NCI-H748 treated with DMSO at 0.1 percent for 48 hours (cell line): ENCODE measurements around the gene CHCHD6.

Experiments
- DNase-seq: peaks from one replicate; lab custom pipeline; 2025; lab: John Stamatoyannopoulos, UW

The CHCHD6 gene

GRCh38 chr3:126941721-126942270 lies 237.8 kb downstream of the CHCHD6 start:
- DNase-seq, result no peak

GRCh38 chr3:126944089-126944965 lies 240.3 kb downstream of the CHCHD6 start:
- DNase-seq, result no peak

GRCh38 chr3:126945171-126945721 lies 241.2 kb downstream of the CHCHD6 start:
- DNase-seq, result no peak

- no peak for DNase-seq
Observed at GRCh38 chr3:126945891-126946290, 241.9 kb downstream of the CHCHD6 start.

GRCh38 chr3:126946405-126946804 lies 242.4 kb downstream of the CHCHD6 start:
- DNase-seq, result no peak

DNA sequence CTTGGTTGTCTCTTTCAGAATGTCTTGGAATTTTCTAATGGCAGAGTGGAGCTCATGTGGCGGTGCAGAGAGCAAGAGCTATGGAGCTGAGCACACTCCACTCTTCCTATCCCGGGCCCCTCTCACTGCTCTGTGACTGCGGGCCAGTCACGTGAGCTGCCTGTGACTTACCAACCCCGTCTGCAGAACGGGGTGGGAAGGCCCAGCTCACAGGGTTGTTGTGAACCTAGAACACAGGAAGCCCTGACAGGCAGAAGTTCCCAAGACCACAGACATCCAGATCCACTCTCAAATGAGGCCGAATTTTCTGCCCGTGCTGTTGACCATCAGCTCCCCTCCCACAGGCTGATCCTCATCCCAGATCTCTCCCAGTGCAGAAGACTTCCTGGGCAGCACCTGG lies 243.4 kb downstream of the CHCHD6 start:
- no peak for DNase-seq

DNA sequence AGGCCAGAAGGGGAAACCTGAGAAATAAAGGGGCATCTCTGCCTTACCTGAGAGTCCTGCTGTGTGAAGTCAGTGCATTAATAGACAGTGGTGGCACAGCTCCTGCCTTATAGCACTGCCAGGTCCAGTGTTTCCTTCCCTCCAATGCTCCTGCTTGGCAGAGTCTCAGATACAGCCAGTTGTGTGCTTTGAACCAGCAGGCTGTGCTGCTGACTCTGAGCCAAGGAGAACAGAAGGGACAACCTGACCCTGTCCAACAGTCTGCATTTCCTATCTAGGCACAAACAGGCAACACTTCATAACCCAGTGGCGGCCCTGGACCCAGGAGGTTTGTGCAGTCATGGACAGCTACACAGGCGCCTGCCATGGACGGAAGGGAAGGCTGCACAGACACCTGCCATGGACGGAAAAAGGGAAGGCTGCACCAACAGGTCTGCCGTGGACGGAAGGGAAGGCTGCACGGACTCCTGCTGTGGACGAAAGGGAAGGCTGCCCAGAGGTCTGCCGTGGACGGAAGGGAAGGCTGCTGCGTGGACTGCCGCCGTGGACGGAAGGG lies 245.0 kb downstream of the CHCHD6 start:
- DNase-seq, result no peak

DNA sequence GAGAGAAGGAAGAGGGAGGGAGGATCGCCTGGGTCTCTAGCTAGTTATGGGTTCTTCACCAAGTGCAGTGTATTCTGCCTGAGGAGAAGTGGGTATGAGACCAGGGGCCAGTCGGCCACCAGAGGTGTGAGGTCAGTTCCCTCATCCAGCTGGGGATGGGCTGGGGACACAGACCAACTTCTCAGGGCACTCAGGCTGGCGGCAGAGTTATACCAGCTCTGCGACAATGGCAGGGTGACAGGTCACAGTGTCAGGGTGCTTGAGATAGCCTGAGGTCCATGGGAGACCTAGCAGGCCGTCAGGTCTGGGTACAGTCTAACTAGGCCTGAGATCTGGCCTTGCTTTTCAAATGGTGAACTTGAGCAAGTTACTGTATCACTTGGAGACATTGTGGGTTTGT lies 247.5 kb downstream of the CHCHD6 start:
- DNase-seq, result no peak

GRCh38 chr3:126952261-126952982 lies 248.4 kb downstream of the CHCHD6 start:
- DNase-seq, result no peak

GRCh38 chr3:126952983-126953660 lies 249.1 kb downstream of the CHCHD6 start:
- no peak for DNase-seq

DNA sequence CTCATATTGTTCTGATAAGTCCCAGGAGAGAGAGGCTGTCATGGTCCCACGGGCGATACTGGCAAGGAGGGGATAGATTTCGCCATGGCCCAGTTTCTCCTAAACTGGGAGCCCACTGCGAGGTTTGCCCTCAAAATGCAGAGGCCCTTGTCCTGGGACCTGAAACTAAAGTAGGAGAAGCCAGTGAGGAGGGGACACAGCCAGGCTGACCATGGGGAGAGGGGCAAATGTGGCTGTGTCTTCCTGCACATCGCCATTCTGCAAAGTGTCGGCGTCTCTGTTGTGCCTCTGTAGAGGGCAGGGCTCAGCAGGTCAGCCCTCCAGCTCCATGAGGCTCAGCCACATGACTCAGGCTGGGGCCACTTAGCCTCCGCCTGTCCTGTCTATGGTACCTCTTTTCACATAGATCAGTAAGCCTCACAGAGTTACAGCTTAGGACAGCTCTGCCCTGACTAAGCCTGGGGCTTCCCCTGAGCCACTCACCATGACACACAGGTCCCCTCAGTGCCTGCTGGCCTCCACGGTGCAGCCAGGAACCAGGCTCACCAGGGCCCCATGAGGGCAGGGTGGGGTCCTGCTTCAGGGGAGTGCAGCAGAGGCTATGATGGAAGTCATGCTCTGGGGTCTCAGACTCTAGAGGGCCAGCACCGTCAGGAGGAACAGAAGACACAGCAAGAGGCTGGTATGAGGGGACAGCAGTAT lies 250.3 kb downstream of the CHCHD6 start:
- no peak for DNase-seq

GRCh38 chr3:126955004-126955790 lies 251.2 kb downstream of the CHCHD6 start:
- no peak for DNase-seq

DNA sequence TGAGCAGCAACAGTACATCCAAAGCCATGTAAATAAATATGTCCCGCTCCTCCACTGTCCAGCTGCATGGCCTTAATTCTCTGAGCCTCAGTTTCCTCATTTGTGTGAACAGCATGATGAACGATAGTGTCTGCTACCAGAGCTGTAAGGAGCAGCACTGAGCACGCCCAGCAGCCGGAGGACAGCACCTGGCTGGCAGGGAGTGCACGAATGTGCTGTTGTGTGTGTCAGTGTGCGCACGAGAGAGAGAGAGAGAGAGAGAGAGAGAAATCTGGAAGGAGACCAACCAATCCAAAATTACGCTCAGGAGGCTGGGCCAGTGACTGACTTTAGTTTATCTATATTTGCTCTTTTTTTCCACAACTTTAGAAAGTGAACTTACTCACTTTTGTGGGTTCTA lies 252.3 kb downstream of the CHCHD6 start:
- no peak for DNase-seq

DNA sequence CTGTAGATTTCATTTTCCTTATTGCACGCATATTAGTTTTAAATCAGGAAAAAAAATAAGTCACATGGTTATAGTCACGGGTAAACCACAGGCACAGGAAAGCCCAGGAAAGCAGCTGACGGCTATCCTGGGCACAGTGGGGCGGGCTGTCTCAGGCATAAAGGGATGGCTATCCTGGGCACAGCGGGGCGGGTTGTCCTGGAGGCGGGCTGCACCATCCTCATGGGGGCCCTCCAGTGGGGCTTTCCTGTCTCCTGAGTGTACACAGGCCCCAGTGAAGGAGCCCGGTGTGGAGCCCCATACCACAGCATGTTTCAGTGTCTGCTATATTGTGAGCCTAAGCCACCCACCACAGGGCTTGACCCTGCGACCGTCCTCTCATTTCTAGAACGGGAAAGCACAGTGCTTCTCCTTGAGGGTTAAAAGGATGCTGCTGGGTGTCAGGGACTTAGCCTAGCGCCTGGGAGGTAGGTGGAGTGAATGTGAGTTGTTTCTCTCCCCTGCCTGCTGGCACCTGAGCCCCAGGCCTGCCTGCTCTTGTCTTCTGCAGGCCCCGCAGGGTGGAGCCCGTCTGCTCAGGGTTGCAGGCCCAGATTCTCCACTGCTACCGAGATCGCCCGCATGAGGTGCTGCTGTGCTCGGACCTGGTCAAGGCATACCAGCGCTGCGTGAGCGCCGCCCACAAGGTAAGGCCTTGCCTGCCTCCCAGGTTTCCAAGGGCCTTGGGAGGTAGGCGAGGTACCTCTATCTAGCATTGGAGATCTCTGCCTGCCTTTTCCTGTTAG lies 253.0 kb downstream of the CHCHD6 start:
- no peak for DNase-seq

GRCh38 chr3:126957776-126958637 lies 254.0 kb downstream of the CHCHD6 start:
- DNase-seq, result no peak

- DNase-seq, result no peak
Observed at GRCh38 chr3:126958638-126959085, 254.6 kb downstream of the CHCHD6 start.

GRCh38 chr3:126959136-126959920 lies 255.3 kb downstream of the CHCHD6 start:
- no peak for DNase-seq
